Endodermal cell (in vitro differentiated cells): Measurements from ENCODE around the gene IKZF1. TPM values are rescaled to one million over a fixed set of nuclear protein-coding genes. Genes with fewer than 3 reads are reported as not detected.

Source experiments
- DNase-seq: peaks from one replicate; pipeline ENCODE4 v3.0.0-alpha.2; 2017
- H3K27ac ChIP-seq: 2 replicates; pipeline ENCODE4 v1.5.1; 2013; ENCODE audit warnings: mild to moderate bottlenecking, low read depth, low read length, moderate library complexity
- H3K27me3 ChIP-seq: 2 replicates; pipeline ENCODE4 v1.6.1; 2013; ENCODE audit warnings: mild to moderate bottlenecking, low read length, moderate library complexity; ENCODE audit not compliant: insufficient read depth, control insufficient read depth, poor library complexity, severe bottlenecking
- H3K36me3 ChIP-seq: 2 replicates; pipeline ENCODE4 v1.7.0; 2013; ENCODE audit warnings: mild to moderate bottlenecking, low read length, moderate library complexity; ENCODE audit not compliant: control insufficient read depth, insufficient read depth
- H3K4me1 ChIP-seq: one replicate; pipeline ENCODE4 v1.7.0; 2013; ENCODE audit warnings: low read length; ENCODE audit not compliant: control insufficient read depth, insufficient read depth
- H3K4me3 ChIP-seq: 2 replicates; pipeline ENCODE4 v1.5.1; 2013; ENCODE audit warnings: mild to moderate bottlenecking, low read length, moderate library complexity
- H3K9ac ChIP-seq: 2 replicates; pipeline ENCODE4 v1.6.1; 2013; ENCODE audit warnings: mild to moderate bottlenecking, low read length, moderate library complexity; ENCODE audit not compliant: poor library complexity, severe bottlenecking; ENCODE audit errors: extremely low read depth
- H3K9me3 ChIP-seq: 2 replicates; pipeline ENCODE4 v1.6.1; 2013; ENCODE audit warnings: mild to moderate bottlenecking, low read length, moderate library complexity; ENCODE audit not compliant: control insufficient read depth
- H3K27ac Mint-ChIP-seq: 2 replicates; pipeline ENCODE4 v1.8.0; 2020; ENCODE audit warnings: mixed read lengths
- H3K27me3 Mint-ChIP-seq: 2 replicates; pipeline ENCODE4 v1.8.0; 2021; ENCODE audit warnings: mild to moderate bottlenecking, mixed read lengths; ENCODE audit not compliant: insufficient read depth
- H3K36me3 Mint-ChIP-seq: 2 replicates; pipeline ENCODE4 v1.8.0; 2020; ENCODE audit warnings: low read depth, mixed read lengths
- H3K4me1 Mint-ChIP-seq: 2 replicates; pipeline ENCODE4 v1.8.0; 2020; ENCODE audit warnings: mixed read lengths
- H3K4me3 Mint-ChIP-seq: 2 replicates; pipeline ENCODE4 v1.8.0; 2020; ENCODE audit warnings: mild to moderate bottlenecking, moderate library complexity, mixed read lengths
- H3K9me3 Mint-ChIP-seq: 2 replicates; pipeline ENCODE4 v1.8.0; 2020; ENCODE audit warnings: mild to moderate bottlenecking, mixed read lengths
- CTCF ChIP-seq: fragments of 200-600 bp; sonication (generic); conservative IDR thresholded peaks from 2 replicates; pipeline ENCODE4 v1.5.0; 2021; ENCODE audit warnings: antibody characterized with exemption, mild to moderate bottlenecking
- WGBS, 2 experiments: methylation state at CpG; one replicate each; pipeline versions ENCODE4 v1.1.5 to v1.1.7; 2013; ENCODE audit warnings: missing lambda C conversion rate in 2 of 2, mixed read lengths in 1 of 2; ENCODE audit not compliant: insufficient coverage in 1 of 2, insufficient read length in 1 of 2; 5-methylcytosine and 5-hydroxymethylcytosine counted together
- total RNA-seq, 2 donors: library from RNA; stranded (reverse); fragmentation: NEBNext Ultra II Directional in 1 of 2; extraction: Animal tissue kit (Norgen Biotek cat#: 25700) in 1 of 2; gene quantifications; 2 replicates in 1 of 2; 3 replicates in 1 of 2; pipeline ENCODE4 v1.2.1, GENCODE V29; 2021

IKZF1 gene
- total RNA-seq, 2 donors from 2014 or later, result 0.44 to 0.55 TPM

- WGBS, 2 experiments, result 87 to 96% methylated on average over 3 to 4 of the region's 4 CpGs
- no peak overlapping the region for H3K4me3 Mint-ChIP-seq
These were observed 25.7 kb downstream of the IKZF1 start for GRCh38 chr7:50330254-50330653.

DNA sequence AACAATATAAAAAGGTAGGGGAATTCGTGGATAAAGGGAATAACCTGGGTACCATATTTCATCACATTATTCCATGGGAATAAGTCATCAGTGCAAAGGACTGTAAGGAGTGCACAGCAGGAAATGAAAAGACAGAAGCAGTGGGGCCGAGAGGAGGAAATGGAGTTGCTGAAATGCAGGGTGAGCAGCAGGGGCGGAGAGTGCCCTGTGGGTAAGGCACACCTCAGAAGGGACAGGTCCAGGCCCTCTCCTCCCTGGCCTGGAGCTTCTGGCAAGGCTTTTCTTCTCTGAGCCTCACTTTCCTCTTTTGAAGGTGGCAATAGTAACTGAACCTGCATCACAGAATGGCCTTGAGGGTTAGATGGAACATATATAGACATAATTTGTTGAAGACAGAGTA lies 26.2 kb downstream of the IKZF1 start:
- no peaks in the 10 kb centered on the region for H3K27me3 ChIP-seq
- H3K9me3 Mint-ChIP-seq, result no peaks in the 10 kb centered on the region
- no peak for DNase-seq

More at GRCh38 chr7:50330254-50330653, 25.7 kb downstream of the IKZF1 start:
- no peak for DNase-seq
- no peak for TF ChIP-seq CTCF
- no peaks in the 10 kb centered on the region for H3K36me3 ChIP-seq
- no peak overlapping the region for H3K27ac ChIP-seq
- H3K9me3 ChIP-seq, result no peaks in the 10 kb centered on the region
- no peaks in the 10 kb centered on the region for H3K36me3 Mint-ChIP-seq
- H3K9ac ChIP-seq, result no peak overlapping the region
- H3K4me1 ChIP-seq, result no peaks in the 10 kb centered on the region
- H3K27ac Mint-ChIP-seq, result no peak overlapping the region
- no peak overlapping the region for H3K4me3 ChIP-seq
- H3K9me3 Mint-ChIP-seq, result no peaks in the 10 kb centered on the region
- peaks cover 3% of the 10 kb centered on the region for H3K27me3 Mint-ChIP-seq
- H3K27me3 ChIP-seq, result no peaks in the 10 kb centered on the region
- peaks cover 16% of the 10 kb centered on the region for H3K4me1 Mint-ChIP-seq

GRCh38 chr7:50331564-50332208 lies 27.2 kb downstream of the IKZF1 start:
- Mint-ChIP-seq H3K9me3 (no peaks in the 10 kb centered on the region), H3K36me3 (no peaks in the 10 kb centered on the region), H3K4me1 (peaks cover 16% of the 10 kb centered on the region), H3K27me3 (peaks cover 3% of the 10 kb centered on the region), H3K27ac (no peak overlapping the region), H3K4me3 (no peak overlapping the region)
- Histone ChIP-seq H3K4me1 (no peaks in the 10 kb centered on the region), H3K9ac (no peak overlapping the region), H3K4me3 (no peak overlapping the region), H3K9me3 (no peaks in the 10 kb centered on the region), H3K27me3 (no peaks in the 10 kb centered on the region), H3K27ac (no peak overlapping the region), H3K36me3 (no peaks in the 10 kb centered on the region)
- TF ChIP-seq CTCF, result no peak
- DNase-seq, result no peak
- WGBS, 2 experiments, result 71 to 89% methylated on average over 1 to 2 of the region's 2 CpGs

More for the DNA sequence above, 26.2 kb downstream of the IKZF1 start:
- Mint-ChIP-seq H3K27ac (no peak overlapping the region), H3K4me1 (peaks cover 16% of the 10 kb centered on the region), H3K4me3 (no peak overlapping the region), H3K27me3 (peaks cover 3% of the 10 kb centered on the region), H3K36me3 (no peaks in the 10 kb centered on the region)
- Histone ChIP-seq H3K4me3 (no peak overlapping the region), H3K9me3 (no peaks in the 10 kb centered on the region), H3K27ac (no peak overlapping the region), H3K9ac (no peak overlapping the region), H3K36me3 (no peaks in the 10 kb centered on the region), H3K4me1 (no peaks in the 10 kb centered on the region)
- 87 to 100% methylated on average over 1 to 3 of the region's 3 CpGs for WGBS, 2 experiments
- TF ChIP-seq CTCF, result no peak
